Panc1 (cell line): ENCODE data around the gene TUBGCP3.

Experiments used
- CTCF ChIP-seq: fragments of 450-650 bp; IDR thresholded peaks from 2 replicates; pipeline ENCODE4 v1.5.1; 2017; ENCODE audit warnings: mild to moderate bottlenecking
- POLR2AphosphoS5 ChIP-seq: IDR thresholded peaks from 2 replicates; pipeline ENCODE4 v1.6.1; 2012; ENCODE audit warnings: mild to moderate bottlenecking, low read depth, low read length, moderate library complexity
- REST ChIP-seq, 2 experiments: IDR thresholded peaks; 2 replicates each; pipeline ENCODE4 v1.6.1; 2011 to 2012; ENCODE audit warnings: low read depth in 2 of 2, control low read depth in 1 of 2, low read length in 1 of 2, mild to moderate bottlenecking in 1 of 2, moderate library complexity in 1 of 2; ENCODE audit not compliant: insufficient read depth in 1 of 2
- SIN3A ChIP-seq: IDR thresholded peaks from 2 replicates; pipeline ENCODE4 v1.6.1; 2012; ENCODE audit warnings: low read depth, mild to moderate bottlenecking, low read length, moderate library complexity, borderline replicate concordance; ENCODE audit not compliant: insufficient read depth
- TCF7L2 ChIP-seq: IDR thresholded peaks from 2 replicates; pipeline ENCODE4 v1.6.1; 2011; ENCODE audit warnings: mild to moderate bottlenecking, low read depth, low read length, inconsistent platforms

GRCh38 chr13:112574416-112574815, 13.5 kb downstream of the TUBGCP3 start:
- TF ChIP-seq POLR2AphosphoS5 (no peak), CTCF (no peak), REST (IDR thresholded peaks at IDR 0.05; ENCODE audit: insufficient read depth in 1 of 2, low read depth in 2 of 2, low read length in 1 of 2) (no peak), SIN3A (no peak), TCF7L2 (no peak)
